Endothelial cell of umbilical vein (primary cell): ENCODE measurements around the gene ZNF827. TPM values are rescaled to one million over a fixed set of nuclear protein-coding genes. Genes with fewer than 3 reads are reported as not detected.

Source experiments
- BruUV-seq: library from RNA; stranded (reverse); fragments of 400-500 nt; replicated peaks from 2 replicates; lab custom pipeline; 2021; lab: Mats Ljungman, UMichigan
- CTCF ChIA-PET: fragments of 300-600, 350-600 bp; sonication (Branson Sonifier 250); formaldehyde crosslinking; loops from one replicate; lab custom pipeline; 2021; ENCODE audit warnings: antibody characterized with exemption, inconsistent platforms; lab: Charles Lee
- POLR2A ChIA-PET: fragments of 300-600, 350-600 bp; sonication (Branson Sonifier 250); formaldehyde crosslinking; loops from one replicate; lab custom pipeline; 2021; ENCODE audit warnings: antibody characterized with exemption, inconsistent platforms; lab: Charles Lee
- DNase-seq: peaks from one replicate; pipeline ENCODE4 v3.0.0-alpha.2; 2011; ENCODE audit warnings: low read depth, low spot score
- FAIRE-seq: peaks from 2 replicates; lab custom pipeline; 2011; peaks lifted over from hg19 to GRCh38; lab: Jason Lieb, UNC
- H2AFZ ChIP-seq: 2 replicates; pipeline ENCODE4 v1.6.0; 2012; ENCODE audit warnings: low read depth, low read length, control low read depth, inconsistent platforms
- H3K27ac ChIP-seq: 2 replicates; pipeline ENCODE4 v1.5.1; 2011; ENCODE audit warnings: low read depth, mild to moderate bottlenecking, control low read depth, low read length, moderate library complexity; ENCODE audit not compliant: insufficient read depth
- H3K27me3 ChIP-seq, 2 experiments: 2 replicates each; pipeline versions ENCODE4 v1.6.0 to v1.6.1; 2011; ENCODE audit warnings: low read length in 2 of 2, mixed read lengths in 1 of 2; ENCODE audit not compliant: control insufficient read depth in 2 of 2, insufficient read depth in 2 of 2
- H3K36me3 ChIP-seq, 2 experiments: 2 replicates in 1 of 2; 3 replicates in 1 of 2; pipeline ENCODE4 v1.5.1; 2011; ENCODE audit warnings: low read length in 2 of 2, mild to moderate bottlenecking in 1 of 2, moderate library complexity in 1 of 2; ENCODE audit not compliant: control insufficient read depth in 2 of 2, insufficient read depth in 2 of 2; ENCODE audit errors: extremely low read depth in 1 of 2
- H3K4me1 ChIP-seq: 3 replicates; pipeline ENCODE4 v1.5.1; 2011; ENCODE audit warnings: mild to moderate bottlenecking, low read length; ENCODE audit not compliant: control insufficient read depth, insufficient read depth; ENCODE audit errors: extremely low read depth
- H3K4me2 ChIP-seq: 2 replicates; pipeline ENCODE4 v1.6.1; 2011; ENCODE audit warnings: low read length, control low read depth, mixed read lengths; ENCODE audit not compliant: insufficient read depth
- H3K4me3 ChIP-seq, 3 experiments: fragments of 200-600 bp in 1 of 3; sonication (generic), shearing (Covaris generic) in 1 of 3; replicated peaks in 1 of 3; 2 replicates each; pipeline ENCODE4 v1.5.1; 2011 to 2016; ENCODE audit warnings: control low read depth in 3 of 3, low read length in 3 of 3, mild to moderate bottlenecking in 2 of 3, inconsistent platforms in 1 of 3, low read depth in 1 of 3, moderate library complexity in 1 of 3; ENCODE audit not compliant: insufficient read depth in 1 of 3
- H3K79me2 ChIP-seq: 2 replicates; pipeline ENCODE4 v1.6.0; 2012; ENCODE audit warnings: low read length, inconsistent platforms; ENCODE audit not compliant: control insufficient read depth, insufficient read depth
- H3K9ac ChIP-seq: replicated peaks from 2 replicates; pipeline ENCODE3; 2011; ENCODE audit warnings: low read length, control low read depth; ENCODE audit not compliant: insufficient read depth; ENCODE audit errors: extremely low read depth
- H3K9me1 ChIP-seq: replicated peaks from 3 replicates; pipeline ENCODE4 v1.6.0; 2011; ENCODE audit warnings: mild to moderate bottlenecking, low read length; ENCODE audit not compliant: control insufficient read depth, insufficient read depth; ENCODE audit errors: extremely low read depth
- H3K9me3 ChIP-seq: replicated peaks from 2 replicates; pipeline ENCODE4 v1.5.1; 2012; ENCODE audit warnings: low read length, inconsistent platforms; ENCODE audit not compliant: control insufficient read depth, insufficient read depth
- H4K20me1 ChIP-seq: replicated peaks from 2 replicates; pipeline ENCODE3; 2011; ENCODE audit warnings: mild to moderate bottlenecking, low read length; ENCODE audit not compliant: control insufficient read depth, insufficient read depth; ENCODE audit errors: extremely low read depth
- CTCF ChIP-seq, 2 donors: IDR thresholded peaks; 1 replicate in 1 of 2; 2 replicates in 1 of 2; pipeline ENCODE4 v1.5.1; 2011; ENCODE audit warnings: low read length in 2 of 2, mild to moderate bottlenecking in 2 of 2, moderate library complexity in 2 of 2, control low read depth in 1 of 2, inconsistent platforms in 1 of 2, low read depth in 1 of 2; ENCODE audit not compliant: insufficient read depth in 1 of 2; ENCODE audit errors: extremely low read depth in 1 of 2
- EZH2 ChIP-seq: IDR thresholded peaks from 2 replicates; pipeline ENCODE4 v1.6.1; 2012; ENCODE audit warnings: borderline replicate concordance, low read depth, mild to moderate bottlenecking, moderate library complexity, low read length, inconsistent platforms; ENCODE audit not compliant: severe bottlenecking
- FOS ChIP-seq: IDR thresholded peaks from 2 replicates; pipeline ENCODE4 v1.6.1; 2011; ENCODE audit warnings: mild to moderate bottlenecking, low read length, moderate library complexity, borderline replicate concordance; ENCODE audit not compliant: insufficient read depth
- GATA2 ChIP-seq: IDR thresholded peaks from 2 replicates; pipeline ENCODE4 v1.7.0; 2011; ENCODE audit warnings: low read depth, mild to moderate bottlenecking, moderate library complexity, mixed read lengths, low read length; ENCODE audit not compliant: insufficient read length, insufficient read depth
- JUN ChIP-seq: IDR thresholded peaks from 2 replicates; pipeline ENCODE4 v1.6.1; 2011; ENCODE audit warnings: borderline replicate concordance, low read depth; ENCODE audit not compliant: insufficient read length, insufficient read depth
- MAX ChIP-seq: IDR thresholded peaks from 2 replicates; pipeline ENCODE4 v1.6.1; 2011; ENCODE audit not compliant: insufficient read depth, insufficient read length
- MYC ChIP-seq: IDR thresholded peaks from one replicate; pipeline ENCODE4 v1.6.1; 2011; ENCODE audit warnings: mild to moderate bottlenecking, low read depth, low read length
- POLR2A ChIP-seq: IDR thresholded peaks from 2 replicates; pipeline ENCODE4 v1.6.1; 2012; ENCODE audit warnings: low read depth, mild to moderate bottlenecking, control low read depth, low read length
- POLR2AphosphoS5 ChIP-seq: IDR thresholded peaks from 2 replicates; pipeline ENCODE4 v1.6.1; 2012; ENCODE audit warnings: low read depth, mild to moderate bottlenecking, control low read depth, low read length, moderate library complexity; ENCODE audit not compliant: insufficient read depth
- dilution Hi-C: fragments of 300-500 bp; cut with MboI; formaldehyde crosslinking; loops from one replicate; pipeline ENCODE4 v1.15.0; 2019; ENCODE audit warnings: low sequenced_read_pairs; ENCODE audit not compliant: extremely low pct_ligation_motif_present
- intact Hi-C: fragments of 100-400 bp; cut with micrococcal nuclease; formaldehyde crosslinking; loops from one replicate; pipeline ENCODE4 v1.10.0; 2022
- polyA plus RNA-seq, 4 experiments: library from polyadenylated mRNA; depleted of rRNA in 3 of 4; stranded (reverse) in 3 of 4; unstranded in 1 of 4; fragments of >200 nt; gene quantifications; 2 replicates each; pipeline versions ENCODE4 v1.2.1 to v1.2.3, GENCODE V29; 2011 to 2012; ENCODE audit warnings: missing spikeins in 1 of 4
- total RNA-seq: library from RNA; stranded (reverse); gene quantifications from 2 replicates; pipeline ENCODE4 v1.2.3, GENCODE V29; 2021

ZNF827 gene
- total and polyA plus RNA-seq, 2 donors (not counting 3 experiments of a cell fraction or from before 2014, with no cell fraction given) = 16.9 to 23.7 TPM

GRCh38 chr4:145709843-145710242 is 228.8 kb downstream of the ZNF827 start:
- H4K20me1 ChIP-seq = no peaks in the 10 kb centered on the region
- FAIRE-seq (no peak), DNase-seq (no peak)
- ChIA-PET POLR2A (no interaction called here), CTCF (interaction anchor here (0.8 kb wide), 1 partner anchor 178 kb away, joined by 3 read pairs; no protein-coding TSS in a partner anchor)
- dilution Hi-C loops = no loop called here
- H2AFZ ChIP-seq = no peak overlapping the region
- no peaks in the 10 kb centered on the region for H3K4me1 ChIP-seq
- H3K27ac ChIP-seq = no peak overlapping the region
- H3K4me3 ChIP-seq = no peak overlapping the region
- peaks cover 7 to 11% of the 10 kb centered on the region in 2 experiments for H3K27me3 ChIP-seq
- TF ChIP-seq CTCF (IDR thresholded peaks at IDR 0.05; ENCODE audit: extremely low read depth in 1 of 2, insufficient read depth in 1 of 2, low read depth in 1 of 2, low read length in 2 of 2) (no peak), GATA2 (no peak), POLR2A (no peak), POLR2AphosphoS5 (no peak), JUN (no peak), EZH2 (no peak), MAX (no peak), MYC (no peak), FOS (no peak)
- no peaks in the 10 kb centered on the region for H3K36me3 ChIP-seq
- BruUV-seq = no TSS peak
- H3K9ac ChIP-seq = no peak overlapping the region
- intact Hi-C loops = no loop called here
- H3K79me2 ChIP-seq = no peaks in the 10 kb centered on the region
- H3K9me3 ChIP-seq = no peaks in the 10 kb centered on the region
- H3K4me2 ChIP-seq = no peak overlapping the region
- H3K9me1 ChIP-seq = no peaks in the 10 kb centered on the region
